Testis (tissue), 3 donors: Measurements from ENCODE around the gene MPPED1. TPM values are rescaled to one million over a fixed set of nuclear protein-coding genes. Genes with fewer than 3 reads are reported as not detected.

ENCODE experiments used
- DNase-seq: peaks from one replicate; pipeline ENCODE4 v3.0.0-alpha.2; 2019
- H3K27ac ChIP-seq, 2 donors: fragments of 200-600 bp; sonication (generic); one replicate each; pipeline ENCODE4 v1.5.1; 2019
- H3K27me3 ChIP-seq: fragments of 200-600 bp; sonication (generic); one replicate; pipeline ENCODE4 v1.5.1; 2019
- H3K36me3 ChIP-seq: fragments of 200-600 bp; sonication (generic); one replicate; pipeline ENCODE4 v1.5.1; 2017; ENCODE audit warnings: low read depth; ENCODE audit errors: missing control alignments
- H3K4me1 ChIP-seq: fragments of 200-600 bp; sonication (generic); one replicate; pipeline ENCODE4 v1.5.1; 2019
- H3K4me3 ChIP-seq, 2 donors: fragments of 200-600 bp; sonication (generic); one replicate each; pipeline ENCODE4 v1.5.1; 2017 to 2019
- H3K9me3 ChIP-seq: fragments of 200-600 bp; sonication (generic); one replicate; pipeline ENCODE4 v1.5.1; 2017
- POLR2A ChIP-seq: fragments of 450-650 bp; IDR thresholded peaks from one replicate; pipeline ENCODE4 v1.6.1; 2017; ENCODE audit warnings: antibody characterized with exemption, mild to moderate bottlenecking, moderate library complexity
- WGBS, 2 donors: methylation state at CpG; one replicate each; pipeline ENCODE4 v1.1.5; 2018; 5-methylcytosine and 5-hydroxymethylcytosine counted together
- intact Hi-C: fragments of 100-400 bp; cut with DNase I; formaldehyde crosslinking; loops from one replicate; pipeline ENCODE4 v1.15.1; 2023; ENCODE audit warnings: low total_unique reads
- polyA plus RNA-seq: library from polyadenylated mRNA; stranded (reverse); fragments of 350-450 nt; fragmentation: Illumina TruSeq; extraction: RNeasy Lipid Tissue Mini Kit (QIAGEN cat#74804); gene quantifications from one replicate; pipeline ENCODE4 v1.2.3, GENCODE V29; 2014; ENCODE audit warnings: low read depth, low replicate concordance; ENCODE audit not compliant: insufficient read depth
- total RNA-seq, 2 donors: library from RNA; depleted of rRNA; stranded (reverse); fragments of >200 nt; gene quantifications; one replicate each; pipeline ENCODE4 v1.2.3, GENCODE V29; 2016
- TF ChIP-seq, protein P1 (sequence below), 3 experiments: fragments of 450-650 bp in 2 of 3; fragments of 200-600 bp in 1 of 3; sonication (generic) in 1 of 3; IDR thresholded peaks; one replicate each; pipeline ENCODE4 v1.5.1; 2016 to 2019; ENCODE audit warnings: antibody characterized with exemption in 3 of 3, mild to moderate bottlenecking in 2 of 3, moderate library complexity in 1 of 3

MPPED1 gene
- total and polyA plus RNA-seq, 3 donors from 2014 or later: 1.3 to 5.9 (median 4.1) TPM

DNA sequence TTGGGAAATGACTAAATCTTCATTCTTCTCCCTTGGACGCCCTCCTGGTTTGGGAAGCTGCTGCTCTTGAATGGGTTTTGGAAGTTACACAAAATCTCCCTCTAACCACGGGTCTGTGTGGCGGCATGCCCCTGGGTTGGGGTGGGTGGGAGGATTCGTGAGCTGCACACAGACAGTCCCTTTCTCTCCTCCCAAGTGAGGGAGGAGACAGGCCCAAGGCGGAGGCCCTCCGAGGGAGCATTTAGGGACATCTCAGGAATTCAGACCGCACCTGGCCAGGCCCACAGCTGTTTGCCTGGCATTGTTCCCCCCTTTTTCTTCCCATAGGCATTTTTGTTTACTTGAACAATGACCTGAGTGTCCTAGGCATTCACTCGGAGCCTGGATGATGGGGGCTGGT, 94.1 kb downstream of the MPPED1 start:
- 76 to 87% methylated on average over 7 to 8 of the region's 8 CpGs for WGBS, 2 donors

DNA sequence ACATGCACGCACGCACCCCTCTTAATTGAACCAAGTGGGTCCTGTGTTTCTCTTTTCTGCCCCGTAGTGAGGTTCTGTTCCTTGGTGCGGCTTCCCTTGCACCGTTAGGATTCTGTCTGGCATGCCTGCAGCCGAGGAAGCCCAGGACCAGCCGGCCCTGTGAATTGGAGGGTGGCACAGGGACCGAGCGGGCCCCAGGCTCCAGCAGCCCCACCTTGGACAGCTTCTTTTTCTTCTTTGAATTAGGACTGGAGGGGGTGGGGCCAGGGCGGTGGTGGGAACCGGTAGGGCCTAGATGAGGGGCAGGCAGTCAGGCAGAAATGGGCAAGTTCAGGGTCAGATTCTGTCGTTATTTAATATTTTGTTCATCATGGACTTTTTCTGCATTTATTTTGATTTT, 94.7 kb downstream of the MPPED1 start:
- H3K4me1 ChIP-seq: no peaks in the 10 kb centered on the region
- H3K27ac ChIP-seq: no peak overlapping the region
- TF ChIP-seq POLR2A: no peak
- H3K27me3 ChIP-seq: no peaks in the 10 kb centered on the region
- H3K36me3 ChIP-seq: no peaks in the 10 kb centered on the region
- H3K9me3 ChIP-seq: no peaks in the 10 kb centered on the region
- no peak overlapping the region for H3K4me3 ChIP-seq
- intact Hi-C loops: no loop called here
- no peak for DNase-seq
- 84 to 85% methylated on average over 12 of the region's 12 CpGs for WGBS, 2 donors

More for the DNA sequence above, 94.1 kb downstream of the MPPED1 start:
- intact Hi-C loops: no loop called here
- Histone ChIP-seq H3K27ac (no peak overlapping the region), H3K27me3 (no peaks in the 10 kb centered on the region), H3K4me3 (no peak overlapping the region), H3K4me1 (no peaks in the 10 kb centered on the region), H3K9me3 (no peaks in the 10 kb centered on the region), H3K36me3 (no peaks in the 10 kb centered on the region)
- no peak for DNase-seq
- TF ChIP-seq, protein P1, sequence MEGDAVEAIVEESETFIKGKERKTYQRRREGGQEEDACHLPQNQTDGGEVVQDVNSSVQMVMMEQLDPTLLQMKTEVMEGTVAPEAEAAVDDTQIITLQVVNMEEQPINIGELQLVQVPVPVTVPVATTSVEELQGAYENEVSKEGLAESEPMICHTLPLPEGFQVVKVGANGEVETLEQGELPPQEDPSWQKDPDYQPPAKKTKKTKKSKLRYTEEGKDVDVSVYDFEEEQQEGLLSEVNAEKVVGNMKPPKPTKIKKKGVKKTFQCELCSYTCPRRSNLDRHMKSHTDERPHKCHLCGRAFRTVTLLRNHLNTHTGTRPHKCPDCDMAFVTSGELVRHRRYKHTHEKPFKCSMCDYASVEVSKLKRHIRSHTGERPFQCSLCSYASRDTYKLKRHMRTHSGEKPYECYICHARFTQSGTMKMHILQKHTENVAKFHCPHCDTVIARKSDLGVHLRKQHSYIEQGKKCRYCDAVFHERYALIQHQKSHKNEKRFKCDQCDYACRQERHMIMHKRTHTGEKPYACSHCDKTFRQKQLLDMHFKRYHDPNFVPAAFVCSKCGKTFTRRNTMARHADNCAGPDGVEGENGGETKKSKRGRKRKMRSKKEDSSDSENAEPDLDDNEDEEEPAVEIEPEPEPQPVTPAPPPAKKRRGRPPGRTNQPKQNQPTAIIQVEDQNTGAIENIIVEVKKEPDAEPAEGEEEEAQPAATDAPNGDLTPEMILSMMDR (IDR thresholded peaks at IDR 0.05): no peak
- no peak for TF ChIP-seq POLR2A

DNA sequence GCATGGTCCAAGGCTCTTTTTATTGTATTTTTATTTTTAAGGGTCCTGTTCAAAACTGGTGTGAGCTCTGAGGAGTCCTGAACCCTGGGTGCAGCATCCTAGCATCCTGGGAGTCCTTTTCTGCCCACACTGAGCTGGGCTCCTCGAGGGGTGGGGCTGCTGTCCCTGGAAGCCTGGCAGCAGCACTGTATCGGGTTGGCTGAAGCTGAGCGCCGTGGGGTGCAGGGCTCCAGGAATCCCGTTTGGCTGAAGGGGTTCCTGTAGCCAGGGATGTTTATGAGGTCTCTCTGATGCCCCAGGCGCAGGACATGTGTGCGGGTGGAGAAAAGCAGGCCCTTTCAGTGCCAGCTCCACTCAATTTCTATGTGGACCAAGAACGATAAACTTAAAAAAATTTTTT, 95.4 kb downstream of the MPPED1 start:
- H3K27ac ChIP-seq: no peak overlapping the region
- intact Hi-C loops: no loop called here
- H3K9me3 ChIP-seq: no peaks in the 10 kb centered on the region
- no peak for DNase-seq
- no peaks in the 10 kb centered on the region for H3K27me3 ChIP-seq
- no peak for TF ChIP-seq POLR2A
- TF ChIP-seq, protein P1 (IDR thresholded peaks at IDR 0.05): no peak
- 84 to 88% methylated on average over 8 of the region's 8 CpGs for WGBS, 2 donors
- H3K4me1 ChIP-seq: no peaks in the 10 kb centered on the region
- no peak overlapping the region for H3K4me3 ChIP-seq
- H3K36me3 ChIP-seq: no peaks in the 10 kb centered on the region

DNA sequence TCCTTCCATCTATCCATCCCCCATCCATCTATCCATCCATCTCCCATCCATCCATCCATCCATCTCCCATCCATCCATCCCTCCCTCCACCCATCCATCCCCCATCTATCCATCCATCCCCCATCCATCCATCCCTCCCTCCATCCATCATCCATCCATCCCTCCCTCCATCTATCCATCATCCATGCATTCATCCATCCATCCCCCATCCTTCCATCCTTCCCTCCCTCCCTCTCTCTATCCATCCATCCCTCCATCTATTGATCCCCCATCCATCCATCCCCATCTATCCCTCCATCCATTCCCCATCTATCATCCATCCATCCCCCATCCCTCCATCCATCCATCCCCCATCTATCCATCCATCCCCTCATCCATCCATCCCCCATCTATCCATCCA, 96.7 kb downstream of the MPPED1 start:
- intact Hi-C loops: no loop called here
- H3K9me3 ChIP-seq: no peaks in the 10 kb centered on the region
- DNase-seq: no peak
- no peaks in the 10 kb centered on the region for H3K36me3 ChIP-seq
- TF ChIP-seq, protein P1 (IDR thresholded peaks at IDR 0.05): no peak
- TF ChIP-seq POLR2A: no peak
- no peaks in the 10 kb centered on the region for H3K27me3 ChIP-seq
- no peak overlapping the region for H3K4me3 ChIP-seq
- no peak overlapping the region for H3K27ac ChIP-seq
- H3K4me1 ChIP-seq: no peaks in the 10 kb centered on the region

DNA sequence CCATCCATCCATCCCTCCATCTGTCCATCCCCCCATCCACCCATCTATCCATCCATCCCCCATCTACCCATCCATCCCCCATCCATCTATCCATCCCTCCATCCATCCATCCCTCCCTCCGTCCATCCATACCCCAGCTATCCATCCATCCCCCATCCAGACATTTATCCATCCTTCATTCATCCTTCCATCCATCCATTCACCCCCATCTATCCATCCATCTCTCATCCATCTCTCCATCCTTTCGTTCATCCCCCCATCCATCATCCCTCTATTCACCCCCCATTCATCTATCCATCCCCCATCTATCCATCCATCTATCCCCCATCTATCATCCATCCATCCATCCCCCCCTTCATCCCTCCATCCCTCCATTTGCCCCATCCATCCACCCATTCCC, 97.5 kb downstream of the MPPED1 start:
- Histone ChIP-seq H3K27me3 (no peaks in the 10 kb centered on the region), H3K27ac (no peak overlapping the region), H3K4me1 (no peaks in the 10 kb centered on the region), H3K4me3 (no peak overlapping the region), H3K36me3 (no peaks in the 10 kb centered on the region), H3K9me3 (no peaks in the 10 kb centered on the region)
- WGBS, 2 donors: 83 to 96% methylated on average over 2 of the region's 2 CpGs
- DNase-seq: no peak
- intact Hi-C loops: no loop called here
- TF ChIP-seq, protein P1 (IDR thresholded peaks at IDR 0.05): no peak
- TF ChIP-seq POLR2A: no peak
